Colon (tissue), 2 donors: ENCODE measurements around the gene MOSPD3.

Experiments
- FAIRE-seq: peaks from 2 replicates; lab custom pipeline; 2012; peaks lifted over from hg19 to GRCh38; lab: Jason Lieb, UNC
- donor health status: control.
- donor health status: control.

Gene MOSPD3

GRCh38 chr7:100595188-100595587, 17.2 kb upstream of the MOSPD3 start:
- FAIRE-seq, result no peak

- no peak for FAIRE-seq
These were observed 13.9 kb upstream of the MOSPD3 start for GRCh38 chr7:100598425-100598824.

GRCh38 chr7:100599911-100600729, 12.2 kb upstream of the MOSPD3 start:
- FAIRE-seq, result no peak

GRCh38 chr7:100600730-100601038, 11.7 kb upstream of the MOSPD3 start:
- FAIRE-seq, result no peak

- no peak for FAIRE-seq
These were observed 9.2 kb upstream of the MOSPD3 start for GRCh38 chr7:100602889-100603725.

GRCh38 chr7:100603726-100604027, 8.7 kb upstream of the MOSPD3 start:
- no peak for FAIRE-seq

- FAIRE-seq, result no peak
These were observed 8.0 kb upstream of the MOSPD3 start for GRCh38 chr7:100604028-100604975.

GRCh38 chr7:100604976-100605911, 7.1 kb upstream of the MOSPD3 start:
- FAIRE-seq, result no peak

- no peak for FAIRE-seq
These were observed 6.0 kb upstream of the MOSPD3 start for GRCh38 chr7:100606313-100606712.

- no peak for FAIRE-seq
These were observed 5.2 kb upstream of the MOSPD3 start for GRCh38 chr7:100607111-100607510.

GRCh38 chr7:100609958-100610357, 2.4 kb upstream of the MOSPD3 start:
- FAIRE-seq, result no peak

- FAIRE-seq, result no peak
These were observed 520 bp downstream of the MOSPD3 start for GRCh38 chr7:100612730-100613390.

- no peak for FAIRE-seq
These were observed 1.3 kb downstream of the MOSPD3 start for GRCh38 chr7:100613412-100614175.

- no peak for FAIRE-seq
These were observed 2.0 kb downstream of the MOSPD3 start for GRCh38 chr7:100614308-100614861.

GRCh38 chr7:100620239-100620638, 7.9 kb downstream of the MOSPD3 start:
- FAIRE-seq, result no peak

- no peak for FAIRE-seq
These were observed 8.5 kb downstream of the MOSPD3 start for GRCh38 chr7:100620804-100621203.

GRCh38 chr7:100621554-100621953, 9.2 kb downstream of the MOSPD3 start:
- FAIRE-seq, result no peak

GRCh38 chr7:100623951-100624824, 11.8 kb downstream of the MOSPD3 start:
- FAIRE-seq, result no peak

GRCh38 chr7:100626055-100626454, 13.7 kb downstream of the MOSPD3 start:
- FAIRE-seq, result no peak
